GM19467 (cell line): ENCODE data around the gene KDF1.
"Not testable (repeated sequence)": the region's sequence is repeated elsewhere in the genome, so short reads cannot be mapped to it uniquely, and the experiment has no call there.

Experiments
- ATAC-seq: cut with Tn5 transposase; IDR thresholded peaks from one replicate; pipeline ENCODE4 v1.9.1; 2021; ENCODE audit warnings: mild to moderate bottlenecking, moderate library complexity; ENCODE audit not compliant: unreplicated experiment

Gene KDF1

DNA sequence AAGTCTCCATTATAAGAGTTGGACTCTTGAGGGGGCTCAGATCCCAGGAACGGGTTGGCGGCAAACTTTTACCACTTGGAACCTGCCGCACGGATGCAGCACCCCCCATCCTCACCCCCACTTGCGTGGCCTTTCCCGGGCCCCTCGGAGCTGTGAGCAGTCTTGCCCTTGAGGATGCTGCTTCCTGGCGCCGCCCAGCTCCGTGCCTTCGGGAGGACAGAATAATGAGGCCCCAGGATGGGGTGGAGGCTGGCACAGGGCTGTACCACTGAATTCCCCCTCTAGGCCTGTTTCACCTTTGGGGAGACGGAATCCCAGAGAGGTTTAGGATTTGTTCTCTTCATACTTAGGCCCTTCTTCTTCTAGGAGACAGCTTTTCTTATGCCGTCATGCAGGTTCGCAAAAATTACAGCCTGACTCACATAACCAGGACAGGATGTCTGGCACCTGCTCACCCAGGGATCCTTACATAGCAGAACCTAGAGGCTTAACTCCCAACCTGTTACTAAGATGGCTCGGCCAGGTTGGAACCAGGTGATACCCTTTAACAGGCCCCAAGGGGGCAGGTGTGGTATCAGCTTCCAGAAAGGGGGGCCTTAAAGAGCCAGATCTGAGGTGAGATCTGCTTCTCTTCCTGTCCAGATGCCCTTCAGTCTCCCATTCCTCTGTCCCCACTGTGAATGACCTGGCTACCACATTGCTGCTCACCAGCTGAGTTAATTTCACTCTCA lies 34.7 kb upstream of the KDF1 start:
- ATAC-seq = no peak

DNA sequence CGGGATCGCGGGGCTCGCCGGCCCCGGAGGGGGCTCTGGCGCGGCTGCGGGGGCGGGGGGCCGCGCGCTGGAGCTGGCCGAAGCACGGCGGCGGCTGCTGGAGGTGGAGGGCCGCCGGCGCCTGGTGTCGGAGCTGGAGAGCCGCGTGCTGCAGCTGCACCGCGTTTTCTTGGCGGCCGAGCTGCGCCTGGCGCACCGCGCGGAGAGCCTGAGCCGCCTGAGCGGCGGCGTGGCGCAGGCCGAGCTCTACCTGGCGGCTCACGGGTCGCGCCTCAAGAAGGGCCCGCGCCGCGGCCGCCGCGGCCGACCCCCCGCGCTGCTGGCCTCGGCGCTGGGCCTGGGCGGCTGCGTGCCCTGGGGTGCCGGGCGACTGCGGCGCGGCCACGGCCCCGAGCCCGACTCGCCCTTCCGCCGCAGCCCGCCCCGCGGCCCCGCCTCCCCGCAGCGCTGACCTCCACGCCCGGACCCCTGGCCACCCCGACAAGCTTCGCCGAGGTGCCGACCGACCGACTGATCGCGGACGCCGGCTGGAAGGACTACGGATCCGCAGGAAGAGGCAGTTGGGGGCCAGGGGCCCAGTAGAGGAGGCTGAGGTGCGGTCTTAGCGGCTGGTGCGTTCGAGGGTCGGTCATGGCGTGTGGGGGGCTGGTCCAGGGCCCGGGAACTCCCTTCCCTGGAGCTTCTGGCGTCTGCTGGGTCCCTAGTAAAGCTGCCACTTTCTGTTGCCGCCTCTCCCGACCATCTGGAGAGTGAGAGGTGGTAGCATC lies 33.9 kb upstream of the KDF1 start:
- ATAC-seq = no peak

DNA sequence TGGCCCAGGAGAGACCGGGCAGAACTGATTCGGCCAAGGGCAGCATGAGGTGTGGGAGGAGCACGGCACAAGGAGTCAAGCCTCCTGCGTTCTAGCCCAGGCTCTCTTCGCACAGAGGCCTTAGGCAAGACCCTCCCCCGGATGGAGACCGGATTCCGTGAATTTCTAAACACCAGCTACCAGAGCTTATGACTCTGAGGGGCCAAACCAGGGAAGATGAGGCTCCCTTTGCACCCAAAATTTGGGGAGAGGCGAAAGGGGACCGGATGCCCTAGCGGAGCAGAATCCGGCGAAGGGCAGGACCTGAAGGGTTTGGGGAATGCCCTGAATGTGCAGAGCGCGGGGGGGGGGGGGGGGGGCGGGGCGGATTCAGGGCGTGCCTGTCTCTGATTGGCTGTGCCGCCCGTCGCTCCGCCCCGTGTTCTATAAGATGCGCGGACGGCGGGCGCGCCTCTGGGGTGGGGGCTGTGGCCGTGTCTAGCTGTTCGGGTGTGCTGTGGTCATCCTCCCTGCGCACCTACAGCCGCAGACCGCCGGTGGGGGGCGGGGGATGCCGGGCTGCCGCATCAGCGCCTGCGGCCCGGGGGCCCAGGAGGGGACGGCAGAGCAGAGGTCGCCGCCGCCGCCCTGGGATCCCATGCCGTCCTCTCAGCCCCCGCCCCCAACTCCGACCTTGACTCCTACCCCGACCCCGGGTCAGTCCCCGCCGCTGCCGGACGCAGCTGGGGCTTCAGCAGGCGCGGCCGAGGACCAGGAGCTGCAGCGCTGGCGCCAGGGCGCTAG lies 33.2 kb upstream of the KDF1 start, which contains the start of gene TRNP1:
Gene TRNP1, plus strand, starts transcription at position 456 of the 783 bp plus-strand sequence. Its CDS starts 95 bp downstream, at position 551.
- ATAC-seq = no peak

DNA sequence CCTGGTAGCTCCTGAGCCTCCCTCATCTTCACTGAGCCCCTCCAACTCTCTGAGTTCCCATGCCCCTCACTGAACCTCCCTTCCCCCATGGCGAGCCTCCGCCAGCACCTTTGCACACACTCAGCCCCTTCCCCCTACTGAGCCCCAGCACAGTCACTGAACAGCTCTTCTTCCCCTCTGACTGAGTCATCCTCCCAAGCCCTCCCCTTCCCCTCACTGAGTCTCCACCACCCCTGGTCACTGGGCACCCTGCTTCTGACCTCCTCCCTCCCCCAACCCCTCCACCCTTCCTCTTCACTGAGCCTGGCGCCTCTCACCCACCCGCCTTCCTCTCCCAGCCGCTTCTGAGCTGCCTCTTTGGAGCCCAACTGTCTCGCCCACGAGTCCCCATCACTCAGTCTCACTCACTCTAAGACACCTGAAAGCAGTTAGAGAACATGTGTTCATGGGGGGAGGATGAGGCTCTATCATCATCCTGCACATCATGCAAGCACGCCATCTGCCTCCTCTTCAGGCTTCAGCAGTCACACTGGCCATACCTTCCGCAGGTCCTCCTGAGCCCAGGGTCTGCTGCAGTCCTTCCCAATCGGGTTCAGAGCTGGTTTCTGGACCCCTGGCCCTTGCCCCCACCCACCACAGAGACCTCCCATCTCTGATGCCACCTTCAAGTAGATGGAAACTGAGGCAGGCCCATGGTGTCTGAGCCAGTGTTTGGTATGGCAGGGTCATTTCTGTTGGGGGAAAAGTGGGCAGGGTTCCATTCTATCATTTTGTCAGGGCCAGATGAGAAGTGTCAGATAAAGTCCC lies 31.2 kb upstream of the KDF1 start:
- no peak for ATAC-seq

DNA sequence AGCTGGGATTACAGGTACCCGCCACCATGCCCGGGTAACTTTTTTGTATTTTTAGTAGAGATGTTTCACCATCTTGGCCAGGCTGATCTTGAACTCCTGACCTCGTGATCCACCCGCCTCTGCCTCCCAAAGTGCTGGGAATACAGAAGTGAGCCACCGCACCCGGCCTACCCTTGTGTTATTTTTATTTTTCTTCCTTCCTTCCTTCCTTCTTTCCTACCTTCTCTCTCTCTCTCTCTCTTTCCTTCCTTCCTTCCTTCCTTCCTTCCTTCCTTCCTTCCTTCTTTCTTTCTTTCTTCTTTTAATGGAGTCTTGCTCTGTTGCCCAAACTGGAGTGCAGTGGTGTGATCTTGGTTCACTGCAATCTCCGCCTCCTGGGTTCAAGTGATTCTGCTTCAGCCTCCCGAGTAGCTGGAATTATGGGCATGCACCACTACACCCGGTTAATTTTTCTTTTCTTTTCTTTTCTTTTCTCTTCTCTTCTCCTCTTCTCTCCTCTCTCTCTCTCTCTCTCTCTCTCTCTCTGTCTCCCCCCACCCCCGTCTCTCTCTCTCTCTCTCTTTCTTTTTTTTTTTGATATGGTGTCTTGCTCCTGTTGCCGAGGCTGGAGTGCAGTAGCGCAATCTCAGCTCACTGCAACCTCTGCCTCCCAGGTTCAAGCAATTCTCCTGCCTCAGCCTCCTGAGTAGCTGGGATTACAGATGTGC lies 29.3 kb upstream of the KDF1 start:
- ATAC-seq = not testable (repeated sequence)

DNA sequence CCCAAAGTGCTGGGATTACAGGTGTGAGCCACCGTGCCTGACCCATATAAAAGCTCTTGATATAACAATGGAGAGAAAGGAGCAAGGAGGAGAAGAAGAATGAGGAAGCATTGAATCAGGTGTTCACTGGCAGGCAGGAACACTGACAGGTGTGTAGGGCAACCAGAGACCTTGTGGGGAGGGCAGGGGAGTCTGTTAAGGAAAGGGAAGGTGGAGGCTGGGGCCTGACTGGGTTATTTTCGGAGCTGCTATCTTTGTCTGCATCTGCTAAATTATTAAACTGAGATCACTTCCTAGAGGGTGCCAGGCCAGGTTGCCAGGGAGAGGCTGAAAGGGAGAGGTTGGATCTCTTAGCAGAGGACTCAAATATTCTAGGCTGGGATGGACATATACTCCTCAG lies 26.4 kb upstream of the KDF1 start:
- ATAC-seq = no peak

DNA sequence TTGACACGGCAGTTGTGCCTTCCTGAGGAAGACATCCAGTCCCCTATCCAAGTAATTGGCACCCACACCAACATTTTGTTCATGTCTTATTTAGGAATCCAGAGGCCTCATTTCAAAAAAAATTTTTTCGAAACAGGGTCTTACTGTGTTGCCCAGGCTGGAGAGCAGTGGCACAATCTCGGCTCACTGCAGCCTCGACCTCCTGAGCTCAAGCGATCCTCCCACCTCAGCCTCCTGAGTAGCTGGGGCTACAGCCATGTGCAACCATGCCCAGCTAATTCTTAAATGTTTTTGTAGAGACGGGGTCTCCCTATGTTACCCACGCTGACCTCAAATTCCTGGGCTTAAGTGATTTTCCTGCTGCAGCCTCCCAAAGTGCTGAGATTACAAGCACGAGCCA lies 24.0 kb upstream of the KDF1 start:
- no peak for ATAC-seq

DNA sequence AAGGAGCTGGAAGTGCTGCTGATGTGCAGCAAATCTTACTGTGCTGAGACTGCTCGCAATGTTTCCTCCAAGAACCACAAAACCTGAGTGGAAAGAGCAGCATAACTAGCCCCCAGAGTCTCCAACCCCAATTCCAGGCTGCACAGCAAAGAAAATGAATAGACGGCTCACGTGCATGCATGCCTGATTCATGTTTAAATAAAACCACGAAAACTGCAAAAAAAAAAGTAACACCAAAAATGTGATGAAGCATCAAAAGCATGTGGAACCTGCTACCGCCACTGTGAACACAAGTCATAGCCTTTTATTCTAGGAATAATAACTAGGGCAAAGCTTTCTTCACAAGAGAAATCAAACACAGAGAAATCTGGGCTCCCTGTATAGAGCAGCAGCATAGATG lies 23.6 kb upstream of the KDF1 start:
- no peak for ATAC-seq

DNA sequence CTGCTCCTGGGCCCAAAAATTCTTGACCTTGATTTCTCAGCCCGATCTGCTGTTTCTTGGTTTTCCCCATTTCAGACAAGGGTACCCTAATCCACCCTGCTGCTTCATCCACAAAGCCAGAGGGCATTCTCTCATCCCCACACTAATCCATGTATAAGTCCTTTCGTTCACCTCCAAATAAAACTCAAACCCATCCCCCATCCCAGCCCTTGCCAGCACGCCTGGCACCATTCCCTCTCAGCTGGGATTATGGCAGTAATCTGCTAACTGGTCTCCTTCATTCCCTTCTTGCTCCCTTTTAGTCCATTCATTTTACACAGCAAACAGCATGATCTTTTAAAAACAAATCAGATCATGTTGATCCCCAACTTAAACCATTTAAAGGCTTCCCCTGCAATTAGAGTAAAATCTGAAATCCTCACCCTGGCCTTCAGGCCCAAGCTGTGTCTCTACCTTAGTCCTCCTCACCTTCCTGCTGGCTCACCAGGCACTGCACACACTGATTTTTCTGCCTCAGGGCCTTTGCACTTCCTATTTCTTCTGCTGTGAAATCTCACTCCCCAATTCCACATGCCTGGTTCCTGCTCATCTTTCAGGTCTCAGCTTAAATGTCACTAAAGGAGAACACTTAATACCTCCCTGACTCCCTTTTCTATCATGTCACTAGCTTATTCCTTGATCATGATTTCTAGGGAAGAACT lies 21.0 kb upstream of the KDF1 start:
- no peak for ATAC-seq

DNA sequence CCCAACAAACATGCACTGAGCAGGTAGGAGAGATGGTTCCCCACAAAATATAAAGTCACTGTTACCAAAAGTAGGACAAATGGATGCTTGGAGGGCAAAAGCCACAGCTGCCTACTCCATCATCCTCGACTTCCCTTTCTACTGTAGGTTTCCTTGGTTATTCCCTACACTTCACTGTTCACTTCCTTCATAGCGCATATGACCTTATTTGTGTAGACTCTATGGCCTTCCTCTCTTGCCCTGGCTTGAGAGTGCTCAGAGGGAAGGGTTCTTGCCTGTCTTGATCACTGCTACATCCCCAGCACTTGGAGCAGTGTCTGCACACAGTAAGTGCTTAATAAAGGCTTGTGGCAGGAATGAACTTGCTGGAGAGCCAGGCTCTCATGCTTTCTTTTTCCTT lies 18.6 kb upstream of the KDF1 start:
- ATAC-seq = no peak

DNA sequence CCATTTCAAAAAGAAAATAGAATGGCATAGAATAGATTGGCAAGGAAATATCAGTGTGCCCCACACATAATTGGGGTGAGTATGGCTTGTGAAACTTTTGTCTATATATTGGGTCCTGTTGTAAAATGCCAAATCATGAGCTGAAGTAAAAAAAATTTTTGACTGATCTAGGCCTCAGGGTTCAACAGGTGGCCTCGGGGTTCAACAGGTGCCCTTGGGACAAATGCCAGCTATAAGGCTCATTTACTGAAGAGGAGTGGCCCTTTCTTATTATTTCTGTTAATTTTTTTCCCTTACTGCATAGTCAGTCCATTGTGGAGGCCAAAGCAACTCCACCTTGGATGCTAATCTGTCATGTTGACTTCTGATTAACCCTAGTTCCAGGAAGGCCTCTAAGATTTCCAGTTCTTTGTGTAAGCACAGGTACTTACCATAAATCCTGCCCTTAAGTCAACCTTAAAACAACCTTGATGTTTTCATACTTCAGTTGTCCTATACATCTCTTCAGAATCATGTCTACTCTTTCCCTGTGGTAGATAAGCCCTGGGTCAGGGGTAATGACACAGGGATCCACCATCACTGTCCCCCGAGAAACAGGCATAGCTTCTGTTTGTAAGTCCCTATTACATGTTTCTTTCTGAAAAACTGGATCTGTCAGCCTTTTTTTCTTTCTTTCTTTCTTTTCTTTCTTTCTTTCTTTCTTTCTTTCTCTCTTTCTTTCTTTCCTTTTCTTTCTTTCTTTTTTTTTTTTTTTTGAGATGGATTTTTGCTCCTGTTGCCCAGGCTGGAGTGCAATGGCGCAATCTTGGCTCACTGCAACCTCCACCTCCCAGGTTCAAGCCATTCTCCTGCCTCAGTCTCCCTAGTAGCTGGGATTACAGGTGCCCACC lies 16.6 kb upstream of the KDF1 start:
- no peak for ATAC-seq

DNA sequence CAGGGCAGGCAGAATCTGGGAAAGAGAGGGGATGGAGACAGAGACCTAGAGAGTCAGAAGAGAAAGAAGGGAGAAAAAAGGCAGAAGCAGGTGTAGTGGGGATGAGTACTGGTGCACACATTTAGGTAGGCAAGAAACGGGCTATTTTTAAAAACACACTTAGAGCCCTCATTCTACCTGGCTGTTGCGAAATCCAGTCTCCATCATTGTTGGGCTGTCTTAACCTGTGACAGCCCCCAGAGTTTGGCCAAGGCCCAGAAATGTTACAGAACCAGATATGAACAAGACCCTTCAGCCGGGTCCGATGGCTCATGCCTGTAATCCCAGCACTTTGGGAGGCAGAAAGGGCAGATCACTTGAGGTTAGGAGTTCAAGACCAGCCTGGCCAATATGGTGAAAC lies 12.6 kb upstream of the KDF1 start:
- ATAC-seq = no peak

DNA sequence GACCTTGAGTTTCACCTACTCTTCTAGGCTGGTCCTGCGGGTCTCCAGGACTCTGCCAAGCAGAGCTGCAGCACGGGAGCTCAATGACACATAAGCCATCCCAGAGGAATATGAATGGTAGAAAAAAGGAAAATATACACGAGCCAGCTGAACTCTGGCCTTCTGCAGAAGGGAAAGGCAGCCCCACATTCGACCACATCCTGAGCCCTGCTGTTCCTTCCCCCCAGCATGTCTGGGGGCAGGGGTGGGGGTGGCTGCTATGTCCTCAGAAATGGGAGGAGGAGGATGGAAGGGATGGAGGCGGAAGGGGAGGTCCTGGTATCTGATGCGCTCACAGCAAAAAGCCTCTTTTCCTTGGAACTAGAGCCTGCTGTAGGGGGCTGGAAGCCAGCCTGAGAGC lies 12.1 kb upstream of the KDF1 start:
- ATAC-seq = no peak

DNA sequence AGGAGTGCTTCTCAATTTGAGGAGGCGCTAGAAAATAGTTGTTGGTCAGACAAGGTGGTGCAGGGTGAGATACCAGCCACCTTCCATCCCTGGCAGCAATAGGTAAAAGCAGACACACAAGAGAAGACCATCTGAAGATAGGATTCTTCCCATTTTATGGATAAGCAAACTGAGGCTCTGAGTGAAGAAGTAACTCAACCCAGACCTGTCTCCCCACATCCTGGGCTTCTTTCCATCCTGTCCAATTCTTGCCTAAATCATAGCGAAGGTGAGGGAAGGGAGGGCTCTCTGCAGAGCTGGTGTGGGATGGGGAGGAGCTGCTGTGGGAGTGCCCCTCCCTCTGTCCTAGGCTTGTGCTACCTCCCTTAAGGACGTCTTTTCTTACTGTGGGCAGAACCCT lies 11.3 kb upstream of the KDF1 start:
- no peak for ATAC-seq

DNA sequence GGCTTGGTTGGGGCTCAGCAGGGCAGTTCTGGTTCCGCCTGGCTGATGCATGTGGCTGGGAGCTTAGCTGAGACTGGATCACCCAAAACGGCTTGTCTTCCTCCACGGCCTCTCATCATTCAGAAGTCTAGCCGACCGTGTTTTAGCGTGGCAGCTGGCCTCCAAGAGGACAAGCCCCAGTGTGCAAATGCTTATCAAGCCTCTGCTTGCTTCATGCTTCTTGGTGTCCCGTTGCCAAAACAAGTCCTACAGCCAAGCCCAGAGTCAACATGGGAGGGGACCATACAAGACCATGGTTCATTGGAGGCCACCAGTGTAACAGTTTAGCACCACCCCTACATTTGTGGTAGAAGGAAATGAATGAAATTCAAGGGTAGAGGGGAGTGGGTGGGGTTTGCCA lies 10.5 kb upstream of the KDF1 start:
- no peak for ATAC-seq

DNA sequence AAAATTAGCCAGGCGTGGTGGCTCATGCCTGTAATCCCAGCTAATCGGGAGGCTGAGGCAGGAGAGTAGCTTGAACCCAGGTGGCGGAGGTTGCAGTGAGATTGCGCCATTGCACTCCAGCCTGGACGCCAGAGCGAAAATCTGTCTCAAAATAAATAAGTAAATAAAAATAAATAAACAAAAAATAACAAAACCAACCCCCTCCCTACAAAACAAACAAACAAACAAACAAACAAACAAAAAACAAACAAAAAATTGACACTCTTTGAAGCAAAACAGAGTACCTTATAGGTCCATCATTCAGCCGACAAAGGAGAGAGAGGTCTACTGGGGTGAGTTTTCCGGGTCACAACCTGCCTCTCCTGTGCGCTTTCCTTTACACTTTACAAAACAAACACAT lies 5.4 kb upstream of the KDF1 start:
- no peak for ATAC-seq

DNA sequence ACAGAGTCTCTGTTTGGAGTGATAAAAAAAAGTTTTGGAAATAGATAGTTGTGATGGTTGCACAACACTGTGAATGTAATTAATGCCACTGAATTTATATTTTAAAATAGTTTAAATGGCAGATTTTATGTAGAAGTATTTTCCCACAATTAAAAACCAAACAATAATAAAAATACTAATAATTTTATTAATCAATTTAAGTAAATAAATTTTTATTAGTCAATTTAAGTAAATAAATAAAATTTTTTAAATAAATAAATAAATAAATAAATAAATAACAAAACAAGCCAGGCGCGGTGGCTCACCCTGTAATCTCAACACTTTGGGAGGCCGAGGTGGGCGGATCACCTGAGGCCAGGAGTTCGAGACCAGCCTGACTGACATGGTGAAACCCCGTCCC lies 4.9 kb upstream of the KDF1 start:
- no peak for ATAC-seq

DNA sequence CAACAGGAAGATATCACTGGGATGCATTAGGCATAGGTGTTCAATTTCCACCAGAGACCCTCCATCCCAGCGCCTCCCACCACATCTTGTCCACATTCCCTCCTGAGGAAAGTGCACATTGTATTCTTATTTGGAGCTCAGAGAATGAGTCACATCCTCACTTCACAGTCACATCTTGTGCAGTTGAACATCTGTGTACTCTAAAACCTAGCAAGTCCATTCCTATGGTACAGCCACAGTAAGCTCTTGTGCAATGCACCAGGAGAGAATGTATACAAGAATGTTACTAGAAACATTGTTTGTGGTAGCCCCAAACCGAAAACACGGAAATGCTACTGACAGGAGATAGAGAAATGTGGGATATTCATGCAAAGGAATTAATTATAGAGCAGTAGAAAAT lies 1.6 kb upstream of the KDF1 start:
- ATAC-seq = no peak

DNA sequence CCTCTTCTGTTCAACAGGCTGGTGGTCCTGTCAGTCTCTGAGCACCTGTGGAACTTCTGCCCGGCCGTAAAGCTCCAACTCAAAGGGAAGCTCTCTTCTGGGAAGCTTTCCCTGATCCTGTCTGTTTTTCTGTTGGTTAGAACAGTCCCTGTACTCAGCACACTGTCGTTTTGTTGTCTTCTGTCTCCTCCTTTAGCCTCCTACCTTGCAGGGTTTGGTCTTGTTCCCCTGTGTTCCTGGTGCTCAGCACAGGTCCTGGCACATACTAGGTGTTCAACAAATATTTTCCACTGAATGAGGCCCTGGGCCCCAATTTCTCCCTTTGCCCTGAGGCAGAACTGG lies 328 bp upstream of the KDF1 start:
- ATAC-seq = no peak
